ENCODE results near the gene SFN. TPM values are rescaled to one million over a fixed set of nuclear protein-coding genes. Genes with fewer than 3 reads are reported as not detected.

Gene SFN
- total and polyA plus RNA-seq, 2 of the 13 experiments (the other 11 are each of a cell fraction or from before 2014, with no cell fraction given): 4.3 to 5.6 TPM

GRCh38 chr1:26889551-26890466, 26.9 kb downstream of the SFN start, which contains the start of gene GPN2 (continued):
- TF ChIP-seq ZKSCAN8 (CRISPR knock-in tag; IDR thresholded peaks at IDR 0.05; ENCODE audit: borderline replicate concordance) (peak; percentile 42; the same call in 1 of the 2 replicates), HNRNPUL1 (IDR thresholded peaks at IDR 0.05; ENCODE audit: low read depth, low read length) (peak; percentile 42; the same call in 1 of the 2 replicates), ZKSCAN5 (CRISPR knock-in tag; IDR thresholded peaks at IDR 0.05) (no peak), HCFC1 (IDR thresholded peaks at IDR 0.05; ENCODE audit: low read depth, low read length) (no peak), ZNF513 (CRISPR knock-in tag; conservative IDR thresholded peaks at IDR 0.05) (0 out of 2 replicates have a peak, but pooled peaks have one; percentile 72), MEIS2 (CRISPR knock-in tag; IDR thresholded peaks at IDR 0.05) (peak; percentile 69), ZFP90 (CRISPR knock-in tag; IDR thresholded peaks at IDR 0.05; ENCODE audit: borderline replicate concordance) (peak; percentile 43; the same call in 1 of the 2 replicates), EHMT2 (IDR thresholded peaks at IDR 0.05; ENCODE audit: borderline replicate concordance, low read depth, low read length) (no peak), XRCC5 (optimal IDR thresholded peaks at IDR 0.05; ENCODE audit: low read length) (no peak), CBX2 (IDR thresholded peaks at IDR 0.05; ENCODE audit: low read depth, low read length) (no peak), CBX2 (CRISPR knock-in tag; IDR thresholded peaks at IDR 0.05; ENCODE audit: low read depth) (no peak), ATF7 (IDR thresholded peaks at IDR 0.05) (no peak), ATF7 (CRISPR knock-in tag; IDR thresholded peaks at IDR 0.05) (peak; percentile 54; the same call in 1 of the 2 replicates), HOXA3 (CRISPR knock-in tag; IDR thresholded peaks at IDR 0.05) (peak; percentile 81), ZFY (CRISPR knock-in tag; IDR thresholded peaks at IDR 0.05) (peak; percentile 96), POLR2AphosphoS2 (IDR thresholded peaks at IDR 0.05; ENCODE audit: low read depth, low read length) (peak; percentile 84), CEBPZ (IDR thresholded peaks at IDR 0.05; ENCODE audit: low read length) (no peak), THAP9 (CRISPR knock-in tag; IDR thresholded peaks at IDR 0.05; ENCODE audit: borderline replicate concordance) (peak; percentile 75; the same call in 1 of the 2 replicates), PCBP2 (optimal IDR thresholded peaks at IDR 0.05; ENCODE audit: low read depth, low read length, poor library complexity, severe bottlenecking) (no peak), ZNF607 (CRISPR knock-in tag; IDR thresholded peaks at IDR 0.05; ENCODE audit: borderline replicate concordance) (peak; percentile 79), ZNF207 (IDR thresholded peaks at IDR 0.05; ENCODE audit: borderline replicate concordance) (no peak)

Data from HepG2 (cell line).